ENCODE measurements around the gene WDTC1.

Gene WDTC1

GRCh38 chr1:27306892-27307761 lies 72.7 kb downstream of the WDTC1 start:
- DNase-seq (ENCODE audit: low read depth): no peak
- H3K4me3 ChIP-seq (ENCODE audit: low read depth, low read length): no peak overlapping the region
- TF ChIP-seq CTCF (IDR thresholded peaks at IDR 0.05; ENCODE audit: low read depth, low read length, missing control alignments): no peak
- in situ Hi-C loops (cut with HindIII; ENCODE audit: low sequenced_read_pairs): no loop called here

DNA sequence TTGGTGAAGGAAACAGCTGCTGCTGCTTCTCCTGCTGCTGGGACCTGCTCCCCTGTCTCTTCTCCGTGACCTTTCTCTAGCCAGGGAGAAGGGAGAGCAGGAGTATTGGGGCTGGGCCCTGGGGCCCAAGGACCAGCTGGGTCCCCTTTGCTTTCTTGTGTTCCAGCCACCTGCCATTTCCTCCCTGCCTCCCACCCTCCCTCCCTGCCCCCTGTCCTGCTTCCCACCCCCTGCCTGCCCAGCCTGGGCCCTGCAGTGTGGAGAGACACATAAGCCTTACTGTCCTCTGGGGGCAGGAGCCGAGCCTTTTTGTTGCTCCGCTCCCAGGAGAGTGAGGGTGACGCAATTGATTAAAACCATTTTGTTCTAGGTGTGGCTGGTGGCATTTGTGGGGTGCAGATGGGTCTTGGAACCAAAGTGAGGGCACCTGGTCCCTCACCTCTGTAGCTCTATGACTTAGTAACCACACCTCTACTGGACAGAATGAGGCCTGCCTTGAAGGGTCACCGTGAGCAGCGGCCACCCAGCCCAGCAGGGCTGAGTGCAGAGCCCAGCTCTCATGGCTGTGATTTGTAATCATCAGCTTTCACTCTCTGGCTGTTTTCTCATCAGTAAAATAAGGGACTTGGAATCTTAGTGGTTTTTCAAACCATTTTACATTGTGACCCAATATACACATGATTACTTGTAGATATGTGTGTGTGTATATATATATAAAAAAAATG lies 73.6 kb downstream of the WDTC1 start:
- DNase-seq (ENCODE audit: low read depth): no peak
- TF ChIP-seq CTCF (IDR thresholded peaks at IDR 0.05; ENCODE audit: low read depth, low read length, missing control alignments): no peak
- H3K4me3 ChIP-seq (ENCODE audit: low read depth, low read length): no peak overlapping the region
- in situ Hi-C loops (cut with HindIII; ENCODE audit: low sequenced_read_pairs): no loop called here

DNA sequence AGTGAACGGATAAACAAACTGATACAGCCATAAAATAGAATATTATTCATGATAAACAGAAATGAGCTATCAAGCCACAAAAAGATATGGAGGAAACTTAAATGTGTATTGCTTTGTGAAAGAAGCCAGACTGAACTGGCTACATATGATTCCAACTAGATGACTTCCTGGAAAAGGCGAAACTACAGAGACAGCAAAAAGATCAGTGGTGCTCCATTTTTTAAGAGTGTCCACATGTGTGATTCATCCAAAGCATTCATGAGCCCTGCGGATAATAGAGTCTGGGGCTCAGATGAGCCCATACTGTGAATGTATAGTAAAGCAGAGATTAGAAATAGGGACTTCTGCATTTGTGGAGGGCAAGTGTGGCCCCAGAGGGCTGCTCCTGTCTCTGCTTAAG lies 79.7 kb downstream of the WDTC1 start:
- no peak for TF ChIP-seq CTCF (IDR thresholded peaks at IDR 0.05; ENCODE audit: low read depth, low read length, missing control alignments)
- DNase-seq (ENCODE audit: low read depth): no peak
- in situ Hi-C loops (cut with HindIII; ENCODE audit: low sequenced_read_pairs): no loop called here
- H3K4me3 ChIP-seq (ENCODE audit: low read depth, low read length): no peak overlapping the region

GRCh38 chr1:27314737-27315136 lies 80.3 kb downstream of the WDTC1 start:
- DNase-seq (ENCODE audit: low read depth): no peak
- no peak for TF ChIP-seq CTCF (IDR thresholded peaks at IDR 0.05; ENCODE audit: low read depth, low read length, missing control alignments)
- H3K4me3 ChIP-seq (ENCODE audit: low read depth, low read length): no peak overlapping the region
- in situ Hi-C loops (cut with HindIII; ENCODE audit: low sequenced_read_pairs): no loop called here

DNA sequence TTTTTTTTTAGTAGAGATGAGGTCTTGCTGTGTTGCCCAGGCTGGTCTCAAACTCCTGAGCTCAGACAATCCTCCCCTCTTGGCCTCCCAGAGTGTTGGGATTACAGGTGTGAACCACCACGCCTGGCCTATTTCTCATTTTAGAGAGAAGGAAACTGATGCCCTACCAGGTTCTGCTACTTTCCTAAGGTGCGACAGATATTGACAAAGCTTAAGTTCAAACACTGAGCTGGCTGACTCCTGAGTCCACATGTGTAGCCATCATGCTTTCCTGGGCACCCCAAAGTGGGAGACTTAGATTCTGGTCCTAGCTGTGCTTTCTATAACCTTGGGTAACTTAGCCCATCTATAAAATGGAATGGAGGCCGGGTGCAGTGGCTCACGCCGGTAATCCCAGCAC lies 82.4 kb downstream of the WDTC1 start:
- TF ChIP-seq CTCF (IDR thresholded peaks at IDR 0.05; ENCODE audit: low read depth, low read length, missing control alignments): no peak

GRCh38 chr1:27318136-27318535 lies 83.7 kb downstream of the WDTC1 start:
- no peak for DNase-seq (ENCODE audit: low read depth)
- in situ Hi-C loops (cut with HindIII; ENCODE audit: low sequenced_read_pairs): no loop called here
- no peak overlapping the region for H3K4me3 ChIP-seq (ENCODE audit: low read depth, low read length)
- no peak for TF ChIP-seq CTCF (IDR thresholded peaks at IDR 0.05; ENCODE audit: low read depth, low read length, missing control alignments)

More for the DNA sequence above, 82.4 kb downstream of the WDTC1 start:
- H3K4me3 ChIP-seq (ENCODE audit: low read depth, low read length): no peak overlapping the region
- in situ Hi-C loops (cut with HindIII; ENCODE audit: low sequenced_read_pairs): no loop called here
- DNase-seq (ENCODE audit: low read depth): no peak
